H1 (cell line): ENCODE measurements around the gene ZKSCAN1. TPM values are rescaled to one million over a fixed set of nuclear protein-coding genes. Genes with fewer than 3 reads are reported as not detected.

Experiments used
- CTCF ChIA-PET: fragments of 300-600 bp; sonication (Branson Sonifier 250); formaldehyde crosslinking; loops from one replicate; lab custom pipeline; 2021; ENCODE audit not compliant: partially characterized antibody; lab: Charles Lee
- POLR2A ChIA-PET: fragments of 300-600 bp; sonication (Branson Sonifier 250); formaldehyde crosslinking; loops from one replicate; lab custom pipeline; 2021; ENCODE audit warnings: inconsistent platforms; ENCODE audit not compliant: partially characterized antibody; lab: Charles Lee
- DNase-seq, 2 experiments: peaks; one replicate each; pipeline versions ENCODE4 v3.0.0 to v3.0.0-alpha.2; 2010 to 2022; ENCODE audit warnings: low spot score in 2 of 2, low read depth in 1 of 2, mixed read lengths in 1 of 2
- FAIRE-seq: peaks from 2 replicates; lab custom pipeline; 2011; peaks lifted over from hg19 to GRCh38; lab: Jason Lieb, UNC
- H2AFZ ChIP-seq: 2 replicates; pipeline ENCODE4 v1.8.1; 2012; ENCODE audit warnings: low read length, inconsistent platforms
- H2AK5ac ChIP-seq: 2 replicates; pipeline ENCODE4 v1.6.1; 2013; ENCODE audit warnings: low read depth, low read length
- H2BK120ac ChIP-seq: replicated peaks from 2 replicates; pipeline ENCODE3; 2013; ENCODE audit warnings: low read depth, low read length, inconsistent platforms
- H2BK12ac ChIP-seq: 2 replicates; pipeline ENCODE4 v1.6.1; 2013; ENCODE audit warnings: low read depth, low read length
- H2BK15ac ChIP-seq: 2 replicates; pipeline ENCODE4 v1.6.1; 2013; ENCODE audit warnings: low read length
- H2BK20ac ChIP-seq: 2 replicates; pipeline ENCODE4 v1.6.1; 2013; ENCODE audit warnings: low read length
- H2BK5ac ChIP-seq: 2 replicates; pipeline ENCODE4 v1.6.1; 2013; ENCODE audit warnings: low read depth, low read length
- H3K14ac ChIP-seq: 2 replicates; pipeline ENCODE4 v1.6.1; 2013; ENCODE audit warnings: inconsistent platforms; ENCODE audit not compliant: insufficient read length
- H3K18ac ChIP-seq: 2 replicates; pipeline ENCODE4 v1.6.1; 2013; ENCODE audit warnings: low read length; ENCODE audit errors: extremely low read depth
- H3K23ac ChIP-seq: 2 replicates; pipeline ENCODE4 v1.6.1; 2013; ENCODE audit warnings: inconsistent platforms; ENCODE audit not compliant: insufficient read length
- H3K23me2 ChIP-seq: 2 replicates; pipeline ENCODE4 v1.6.1; 2013; ENCODE audit warnings: low read depth, low read length
- H3K27ac ChIP-seq: 2 replicates; pipeline ENCODE4 v1.6.1; 2011; ENCODE audit warnings: low read depth, low read length, inconsistent platforms
- H3K27me3 ChIP-seq, 4 experiments: replicated peaks in 1 of 4; 1 replicate in 1 of 4; 2 replicates in 3 of 4; pipeline versions ENCODE4 v1.6.1 to v1.8.1; 2011 to 2013; ENCODE audit warnings: low read length in 3 of 4, mild to moderate bottlenecking in 3 of 4, inconsistent platforms in 2 of 4, mixed read lengths in 2 of 4, moderate library complexity in 1 of 4; ENCODE audit not compliant: control insufficient read depth in 3 of 4, insufficient read depth in 3 of 4; ENCODE audit errors: extremely low read depth in 1 of 4
- H3K36me3 ChIP-seq, 4 experiments: 2 replicates each; pipeline versions ENCODE4 v1.6.1 to v1.8.1; 2011 to 2013; ENCODE audit warnings: mild to moderate bottlenecking in 4 of 4, low read length in 3 of 4, moderate library complexity in 2 of 4, control low read depth in 1 of 4, inconsistent platforms in 1 of 4; ENCODE audit not compliant: insufficient read depth in 4 of 4, control insufficient read depth in 2 of 4
- H3K4ac ChIP-seq: replicated peaks from 2 replicates; pipeline ENCODE3; 2013; ENCODE audit warnings: low read length, low read depth, mixed read lengths, inconsistent platforms; ENCODE audit not compliant: insufficient read length
- H3K4me1 ChIP-seq, 4 experiments: replicated peaks in 1 of 4; 1 replicate in 1 of 4; 2 replicates in 3 of 4; pipeline versions ENCODE4 v1.6.1 to v1.8.1; 2011 to 2013; ENCODE audit warnings: low read length in 3 of 4, inconsistent platforms in 2 of 4, mixed read lengths in 1 of 4; ENCODE audit not compliant: insufficient read depth in 4 of 4, control insufficient read depth in 3 of 4
- H3K4me2 ChIP-seq, 2 experiments: 2 replicates each; pipeline versions ENCODE4 v1.6.1 to v1.8.1; 2011 to 2013; ENCODE audit warnings: low read depth in 2 of 2, low read length in 2 of 2, control low read depth in 1 of 2, inconsistent platforms in 1 of 2, mild to moderate bottlenecking in 1 of 2; ENCODE audit not compliant: insufficient read depth in 1 of 2
- H3K4me3 ChIP-seq, 4 experiments: fragments of 200-600, 300-600 bp in 1 of 4; sonication (generic), shearing (Covaris generic), sonication (Bioruptor Twin) in 1 of 4; 2 replicates each; pipeline versions ENCODE4 v1.5.1 to v1.8.1; 2011 to 2016; ENCODE audit warnings: low read length in 4 of 4, low read depth in 3 of 4, control low read depth in 2 of 4, inconsistent platforms in 2 of 4, mild to moderate bottlenecking in 2 of 4, mixed read lengths in 1 of 4, moderate library complexity in 1 of 4; ENCODE audit not compliant: insufficient read depth in 2 of 4; ENCODE audit errors: extremely low read depth in 1 of 4
- H3K56ac ChIP-seq: replicated peaks from 2 replicates; pipeline ENCODE3; 2013; ENCODE audit warnings: low read depth, mild to moderate bottlenecking, mixed read lengths, low read length, inconsistent platforms; ENCODE audit not compliant: insufficient read length
- H3K79me1 ChIP-seq: 2 replicates; pipeline ENCODE4 v1.6.1; 2013; ENCODE audit warnings: low read depth, low read length, control low read depth
- H3K79me2 ChIP-seq, 2 experiments: 2 replicates each; pipeline versions ENCODE4 v1.6.1 to v1.8.1; 2012 to 2013; ENCODE audit warnings: low read length in 2 of 2, mild to moderate bottlenecking in 2 of 2, inconsistent platforms in 1 of 2; ENCODE audit not compliant: insufficient read depth in 2 of 2, control insufficient read depth in 1 of 2
- H3K9ac ChIP-seq, 4 experiments: replicated peaks in 1 of 4; 1 replicate in 1 of 4; 2 replicates in 3 of 4; pipeline versions ENCODE4 v1.6.1 to v1.8.1; 2011 to 2013; ENCODE audit warnings: low read depth in 3 of 4, low read length in 3 of 4, control low read depth in 2 of 4, mild to moderate bottlenecking in 2 of 4, moderate library complexity in 2 of 4, inconsistent platforms in 1 of 4; ENCODE audit errors: extremely low read depth in 1 of 4
- H3K9me3 ChIP-seq, 2 experiments: 2 replicates each; pipeline versions ENCODE4 v1.6.1 to v1.8.1; 2012 to 2013; ENCODE audit warnings: mild to moderate bottlenecking in 2 of 2, moderate library complexity in 2 of 2, control low read depth in 1 of 2, inconsistent platforms in 1 of 2, low read depth in 1 of 2, low read length in 1 of 2, mixed read lengths in 1 of 2; ENCODE audit not compliant: insufficient read depth in 2 of 2
- H4K20me1 ChIP-seq, 2 experiments: replicated peaks in 1 of 2; 2 replicates each; pipeline versions ENCODE3 to v1.8.1; 2011 to 2013; ENCODE audit warnings: inconsistent platforms in 2 of 2, low read length in 2 of 2, mild to moderate bottlenecking in 1 of 2; ENCODE audit not compliant: insufficient read depth in 2 of 2, control insufficient read depth in 1 of 2
- H4K5ac ChIP-seq: 2 replicates; pipeline ENCODE4 v1.6.1; 2013; ENCODE audit warnings: low read length, low read depth, mixed read lengths, inconsistent platforms; ENCODE audit not compliant: insufficient read length
- H4K8ac ChIP-seq: 2 replicates; pipeline ENCODE4 v1.8.0; 2013; ENCODE audit warnings: mild to moderate bottlenecking, moderate library complexity, low read length, inconsistent platforms; ENCODE audit not compliant: insufficient read depth; ENCODE audit errors: extremely low read depth
- H4K91ac ChIP-seq: replicated peaks from 2 replicates; pipeline ENCODE3; 2013; ENCODE audit warnings: low read length, mixed read lengths, inconsistent platforms; ENCODE audit not compliant: insufficient read length
- BRCA1 ChIP-seq: IDR thresholded peaks from 2 replicates; pipeline ENCODE4 v1.6.1; 2012; ENCODE audit warnings: low read depth, low read length, improper control_type of control experiment
- GTF2F1 ChIP-seq: IDR thresholded peaks from 2 replicates; pipeline ENCODE4 v1.6.1; 2012; ENCODE audit warnings: low read depth, low read length, improper control_type of control experiment, borderline replicate concordance
- JUN ChIP-seq: IDR thresholded peaks from 2 replicates; pipeline ENCODE4 v1.6.1; 2011; ENCODE audit warnings: low read depth, mild to moderate bottlenecking, improper control_type of control experiment, low read length
- NRF1 ChIP-seq: IDR thresholded peaks from 2 replicates; pipeline ENCODE4 v1.6.1; 2011; ENCODE audit warnings: mild to moderate bottlenecking, low read depth, low read length, improper control_type of control experiment
- WGBS, 2 experiments: shearing (Covaris generic) in 1 of 2; methylation state at CpG; one replicate each; pipeline versions ENCODE4 v1.1.6 to v1.1.7; 2013 to 2015; ENCODE audit warnings: low lambda C conversion rate in 2 of 2, mixed read lengths in 2 of 2, inconsistent platforms in 1 of 2, low coverage in 1 of 2, missing lambda C conversion rate in 1 of 2; ENCODE audit not compliant: insufficient replicate concordance in 2 of 2, insufficient coverage in 1 of 2, insufficient read length in 1 of 2; ENCODE audit errors: extremely low coverage in 1 of 2, missing lambda C conversion rate in 1 of 2; 5-methylcytosine and 5-hydroxymethylcytosine counted together
- polyA plus RNA-seq, 7 experiments: library from polyadenylated mRNA; depleted of rRNA in 3 of 7; stranded (reverse) in 5 of 7; unstranded in 2 of 7; fragments of >200 nt in 5 of 7; fragments of 200-250 nt in 2 of 7; gene quantifications; 1 replicate in 5 of 7; 2 replicates in 1 of 7; 4 replicates in 1 of 7; pipeline versions ENCODE4 v1.2.1 to v1.2.3, GENCODE V29; 2011 to 2013; ENCODE audit warnings: missing spikeins in 2 of 7, mixed read lengths in 2 of 7
- total RNA-seq: library from RNA; stranded (reverse); fragmentation: NEBNext Ultra II Directional; extraction: Animal tissue kit (Norgen Biotek cat#: 25700); gene quantifications from 2 replicates; pipeline ENCODE4 v1.2.1, GENCODE V29; 2021

The ZKSCAN1 gene
- total and polyA plus RNA-seq, 2 of the 8 experiments (the other 6 are each of a cell fraction or from before 2014, with no cell fraction given): 8.2 to 40.6 TPM

DNA sequence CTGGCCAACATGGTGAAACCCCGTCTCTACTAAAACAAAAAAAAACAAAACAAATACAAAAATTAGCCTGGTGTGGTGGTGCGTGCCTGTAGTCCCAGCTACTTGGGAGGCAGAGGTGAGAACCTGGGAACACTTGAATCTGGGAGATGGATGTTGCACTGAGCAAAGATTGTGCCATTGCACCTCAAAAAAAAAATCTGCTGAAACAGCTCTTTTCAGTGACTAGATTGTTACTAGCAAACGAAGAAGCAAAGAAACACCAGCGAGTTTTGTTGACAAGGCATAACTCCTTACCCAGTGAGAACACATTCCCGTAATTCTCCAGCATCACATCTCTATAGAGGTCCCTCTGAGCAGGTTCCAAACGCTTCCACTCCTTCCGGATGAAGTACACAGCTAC, 59.4 kb downstream of the ZKSCAN1 start:
- CTCF ChIA-PET: interaction anchor here (0.6 to 2.1 kb wide), 5 partner anchors 8 to 608 kb away, joined by 3 to 5 read pairs (median 3); no protein-coding TSS in a partner anchor
- Histone ChIP-seq H3K23me2 (no peaks in the 10 kb centered on the region), H3K79me1 (no peaks in the 10 kb centered on the region; the same call in none of the 2 replicates), H3K23ac (no peak overlapping the region), H2AFZ (no peak overlapping the region), H4K5ac (no peak overlapping the region), H3K27me3 (no peaks in the 10 kb centered on the region; a peak in 1 of 7 replicates), H3K9me3 (peaks cover 59 to 67% of the 10 kb centered on the region in 2 experiments), H3K79me2 (peaks cover 17 to 35% of the 10 kb centered on the region in 2 experiments), H3K36me3 (peaks cover 76 to 100% (median 90%) of the 10 kb centered on the region in 4 experiments), H3K4me1 (no peaks in the 10 kb centered on the region; a peak in 1 of 7 replicates), H2AK5ac (no peak overlapping the region), H3K4me3 (no peak overlapping the region), H3K18ac (no peak overlapping the region), H3K4ac (no peak overlapping the region), H2BK5ac (no peak overlapping the region), H4K8ac (no peak overlapping the region), H2BK15ac (no peak overlapping the region), H3K27ac (no peak overlapping the region), H4K91ac (no peak overlapping the region), H2BK12ac (no peak overlapping the region), H2BK20ac (no peak overlapping the region), H3K56ac (no peak overlapping the region), H3K14ac (no peak overlapping the region), H3K4me2 (no peak overlapping the region), H3K9ac (no peak overlapping the region), H4K20me1 (peaks cover 0 to 1% of the 10 kb centered on the region in 2 experiments), H2BK120ac (no peak overlapping the region)
- 87% methylated on average over 7 of the region's 7 CpGs; no CpG with 5 or more reads in 1 of the 2 experiments for WGBS, 2 experiments
- POLR2A ChIA-PET: interaction anchor here (0.9 to 19.6 kb wide), 12 partner anchors 8 to 56 kb away, joined by 3 to 294 read pairs (median 4); partner anchors contain the start of genes AP4M1, COPS6, MCM7 and ZSCAN21
- FAIRE-seq (no peak), DNase-seq (no peak)
- TF ChIP-seq JUN (no peak), NRF1 (no peak), BRCA1 (no peak), GTF2F1 (no peak)
